Measurements from ENCODE around the gene IL4R.

- no peak for TF ChIP-seq CTCF (IDR thresholded peaks at IDR 0.05; ENCODE audit: low read depth, low read length, missing input control)
- no peak for TF ChIP-seq REST (IDR thresholded peaks at IDR 0.05)
- no peak for TF ChIP-seq RAD21 (IDR thresholded peaks at IDR 0.05)
- TF ChIP-seq RXRA (IDR thresholded peaks at IDR 0.05), result no peak
- TF ChIP-seq ATF3 (IDR thresholded peaks at IDR 0.05), result no peak
- TF ChIP-seq MAX (IDR thresholded peaks at IDR 0.05), result no peak
- TF ChIP-seq JUND (IDR thresholded peaks at IDR 0.05), result no peak
- no peak for TF ChIP-seq TAF1 (conservative IDR thresholded peaks at IDR 0.05)
These were observed 90.5 kb downstream of the IL4R start for GRCh38 chr16:27404163-27404823.
